Measurements from ENCODE around the gene GNA12. TPM values are rescaled to one million over a fixed set of nuclear protein-coding genes. Genes with fewer than 3 reads are reported as not detected.

Gene GNA12
- total RNA-seq, 2 donors from 2014 or later, result 37.0 to 46.6 TPM

- DNase-seq (no peak), ATAC-seq (replicated peaks in 1 of 2) (no peak)
- no peaks in the 10 kb centered on the region for H3K9me3 Mint-ChIP-seq
- H3K27ac Mint-ChIP-seq, result no peak overlapping the region
- H3K4me3 Mint-ChIP-seq, result no peak overlapping the region
- no peaks in the 10 kb centered on the region for H3K27me3 Mint-ChIP-seq (ENCODE audit: low read depth)
- H3K36me3 Mint-ChIP-seq (ENCODE audit: insufficient read depth in 2 of 2), result peaks cover 7 to 8% of the 10 kb centered on the region in 2 donors
- H3K4me1 Mint-ChIP-seq (ENCODE audit: low read depth), result peaks cover 70% of the 10 kb centered on the region
Observed at GRCh38 chr7:2779051-2779450, 65.1 kb downstream of the GNA12 start.

GRCh38 chr7:2777898-2778535 lies 66.1 kb downstream of the GNA12 start:
- no peaks in the 10 kb centered on the region for H3K9me3 Mint-ChIP-seq

GRCh38 chr7:2776401-2776800 lies 67.7 kb downstream of the GNA12 start:
- Mint-ChIP-seq H3K4me1 (ENCODE audit: low read depth) (peaks cover 75% of the 10 kb centered on the region), H3K27me3 (ENCODE audit: low read depth) (no peaks in the 10 kb centered on the region)

More at GRCh38 chr7:2777898-2778535, 66.1 kb downstream of the GNA12 start:
- Mint-ChIP-seq H3K27me3 (ENCODE audit: low read depth) (no peaks in the 10 kb centered on the region), H3K4me3 (no peak overlapping the region), H3K4me1 (ENCODE audit: low read depth) (peaks cover 75% of the 10 kb centered on the region), H3K36me3 (ENCODE audit: insufficient read depth in 2 of 2) (peaks cover 6 to 11% of the 10 kb centered on the region in 2 donors), H3K27ac (peak overlapping the region; percentile 40)
- ATAC-seq (replicated peaks in 1 of 2), result no peak
- no peak for DNase-seq

GRCh38 chr7:2775785-2776184 lies 68.3 kb downstream of the GNA12 start:
- Mint-ChIP-seq H3K4me1 (ENCODE audit: low read depth) (peaks cover 74% of the 10 kb centered on the region), H3K4me3 (no peak overlapping the region)

More at GRCh38 chr7:2776401-2776800, 67.7 kb downstream of the GNA12 start:
- Mint-ChIP-seq H3K9me3 (no peaks in the 10 kb centered on the region), H3K4me3 (no peak overlapping the region), H3K27ac (no peak overlapping the region), H3K36me3 (ENCODE audit: insufficient read depth in 2 of 2) (peaks cover 4 to 8% of the 10 kb centered on the region in 2 donors)
- ATAC-seq (replicated peaks in 1 of 2) (no peak), DNase-seq (no peak)

GRCh38 chr7:2775376-2775775 lies 68.7 kb downstream of the GNA12 start:
- H3K36me3 Mint-ChIP-seq (ENCODE audit: insufficient read depth in 2 of 2), result peaks cover 9 to 13% of the 10 kb centered on the region in 2 donors
- ATAC-seq (replicated peaks in 1 of 2) (no peak), DNase-seq (no peak)
- no peaks in the 10 kb centered on the region for H3K9me3 Mint-ChIP-seq
- peak overlapping the region; percentile 48 for H3K27ac Mint-ChIP-seq
- no peaks in the 10 kb centered on the region for H3K27me3 Mint-ChIP-seq (ENCODE audit: low read depth)
- H3K4me1 Mint-ChIP-seq (ENCODE audit: low read depth), result peaks cover 74% of the 10 kb centered on the region
- peak overlapping the region in 1 of 2 donors; percentile 3 for H3K4me3 Mint-ChIP-seq

More at GRCh38 chr7:2775785-2776184, 68.3 kb downstream of the GNA12 start:
- DNase-seq, result no peak
- no peak for ATAC-seq (replicated peaks in 1 of 2)
- H3K27ac Mint-ChIP-seq, result no peak overlapping the region
- peaks cover 5 to 11% of the 10 kb centered on the region in 2 donors for H3K36me3 Mint-ChIP-seq (ENCODE audit: insufficient read depth in 2 of 2)
- no peaks in the 10 kb centered on the region for H3K9me3 Mint-ChIP-seq
- no peaks in the 10 kb centered on the region for H3K27me3 Mint-ChIP-seq (ENCODE audit: low read depth)

- H3K27ac Mint-ChIP-seq, result peak overlapping the region; percentile 48
- H3K4me3 Mint-ChIP-seq, result peak overlapping the region; percentile 0 to 3
- no peak for DNase-seq
- H3K27me3 Mint-ChIP-seq (ENCODE audit: low read depth), result no peaks in the 10 kb centered on the region
- H3K9me3 Mint-ChIP-seq, result no peaks in the 10 kb centered on the region
- H3K4me1 Mint-ChIP-seq (ENCODE audit: low read depth), result peaks cover 75% of the 10 kb centered on the region
- peak in 1 of 2 donors; percentile 38 for ATAC-seq (replicated peaks in 1 of 2)
- H3K36me3 Mint-ChIP-seq (ENCODE audit: insufficient read depth in 2 of 2), result peaks cover 11 to 15% of the 10 kb centered on the region in 2 donors
Observed at GRCh38 chr7:2774935-2775334, 69.2 kb downstream of the GNA12 start.

GRCh38 chr7:2774280-2774679 lies 69.8 kb downstream of the GNA12 start:
- peaks cover 11 to 15% of the 10 kb centered on the region in 2 donors for H3K36me3 Mint-ChIP-seq (ENCODE audit: insufficient read depth in 2 of 2)
- H3K27me3 Mint-ChIP-seq (ENCODE audit: low read depth), result no peaks in the 10 kb centered on the region
- H3K27ac Mint-ChIP-seq, result peak overlapping the region; percentile 48
- no peaks in the 10 kb centered on the region for H3K9me3 Mint-ChIP-seq
- peaks cover 75% of the 10 kb centered on the region for H3K4me1 Mint-ChIP-seq (ENCODE audit: low read depth)
- H3K4me3 Mint-ChIP-seq, result peak overlapping the region in 1 of 2 donors; percentile 29
- DNase-seq (no peak), ATAC-seq (replicated peaks in 1 of 2) (no peak)

GRCh38 chr7:2773608-2774007 lies 70.5 kb downstream of the GNA12 start:
- peak overlapping the region; percentile 33 for H3K27ac Mint-ChIP-seq
- peak overlapping the region; percentile 39 to 52 for H3K4me3 Mint-ChIP-seq
- no peaks in the 10 kb centered on the region for H3K27me3 Mint-ChIP-seq (ENCODE audit: low read depth)
- peaks cover 75% of the 10 kb centered on the region for H3K4me1 Mint-ChIP-seq (ENCODE audit: low read depth)
- no peaks in the 10 kb centered on the region for H3K9me3 Mint-ChIP-seq
- no peak for DNase-seq
- H3K36me3 Mint-ChIP-seq (ENCODE audit: insufficient read depth in 2 of 2), result peaks cover 13 to 15% of the 10 kb centered on the region in 2 donors
- ATAC-seq (replicated peaks in 1 of 2), result no peak

- H3K4me1 Mint-ChIP-seq (ENCODE audit: low read depth), result peaks cover 62% of the 10 kb centered on the region
- peaks cover 13 to 14% of the 10 kb centered on the region in 2 donors for H3K36me3 Mint-ChIP-seq (ENCODE audit: insufficient read depth in 2 of 2)
- H3K27me3 Mint-ChIP-seq (ENCODE audit: low read depth), result no peaks in the 10 kb centered on the region
- H3K27ac Mint-ChIP-seq, result no peak overlapping the region
- H3K9me3 Mint-ChIP-seq, result no peaks in the 10 kb centered on the region
- H3K4me3 Mint-ChIP-seq, result peak overlapping the region; percentile 16 to 52
- DNase-seq (no peak), ATAC-seq (replicated peaks in 1 of 2) (no peak)
Observed at GRCh38 chr7:2771274-2771731, 72.8 kb downstream of the GNA12 start.

GRCh38 chr7:2764621-2765020 lies 79.5 kb downstream of the GNA12 start:
- DNase-seq (no peak), ATAC-seq (replicated peaks in 1 of 2) (no peak)
- peaks cover 0 to 5% of the 10 kb centered on the region in 2 donors for H3K36me3 Mint-ChIP-seq (ENCODE audit: insufficient read depth in 2 of 2)
- no peak overlapping the region for H3K27ac Mint-ChIP-seq
- no peaks in the 10 kb centered on the region for H3K27me3 Mint-ChIP-seq (ENCODE audit: low read depth)
- no peak overlapping the region for H3K4me3 Mint-ChIP-seq
- no peaks in the 10 kb centered on the region for H3K9me3 Mint-ChIP-seq
- peaks cover 29% of the 10 kb centered on the region for H3K4me1 Mint-ChIP-seq (ENCODE audit: low read depth)

- Mint-ChIP-seq H3K4me1 (ENCODE audit: low read depth) (peaks cover 39% of the 10 kb centered on the region), H3K36me3 (ENCODE audit: insufficient read depth in 2 of 2) (peaks cover 3 to 5% of the 10 kb centered on the region in 2 donors), H3K9me3 (no peaks in the 10 kb centered on the region), H3K27ac (no peak overlapping the region), H3K27me3 (ENCODE audit: low read depth) (no peaks in the 10 kb centered on the region), H3K4me3 (no peak overlapping the region)
- DNase-seq (no peak), ATAC-seq (replicated peaks in 1 of 2) (no peak)
Observed at GRCh38 chr7:2763597-2763996, 80.5 kb downstream of the GNA12 start.

GRCh38 chr7:2761801-2762497 lies 82.2 kb downstream of the GNA12 start:
- no peaks in the 10 kb centered on the region for H3K27me3 Mint-ChIP-seq (ENCODE audit: low read depth)
- DNase-seq, result no peak
- peaks cover 56% of the 10 kb centered on the region for H3K4me1 Mint-ChIP-seq (ENCODE audit: low read depth)
- no peaks in the 10 kb centered on the region for H3K9me3 Mint-ChIP-seq
- H3K27ac Mint-ChIP-seq, result peak overlapping the region; percentile 45
- H3K36me3 Mint-ChIP-seq (ENCODE audit: insufficient read depth in 2 of 2), result peaks cover 4 to 9% of the 10 kb centered on the region in 2 donors
- ATAC-seq (replicated peaks in 1 of 2), result no peak
- H3K4me3 Mint-ChIP-seq, result no peak overlapping the region

GRCh38 chr7:2761131-2761624 lies 82.9 kb downstream of the GNA12 start:
- no peak for ATAC-seq (replicated peaks in 1 of 2)
- H3K4me1 Mint-ChIP-seq (ENCODE audit: low read depth), result peaks cover 58% of the 10 kb centered on the region
- H3K4me3 Mint-ChIP-seq, result no peak overlapping the region
- DNase-seq, result no peak
- no peaks in the 10 kb centered on the region for H3K27me3 Mint-ChIP-seq (ENCODE audit: low read depth)
- no peaks in the 10 kb centered on the region for H3K9me3 Mint-ChIP-seq
- H3K36me3 Mint-ChIP-seq (ENCODE audit: insufficient read depth in 2 of 2), result peaks cover 4 to 12% of the 10 kb centered on the region in 2 donors
- no peak overlapping the region for H3K27ac Mint-ChIP-seq

All from activated T-cell treated with anti-CD3 and anti-CD28 coated beads, Interleukin-2, amount 50 U/mL, for 72 hours (primary cell).